Tibial artery (tissue), 4 donors: ENCODE results near the gene CTSZ.

Experiments used
- DNase-seq, 2 donors: peaks; one replicate each; pipeline ENCODE4 v3.0.0-alpha.2; 2019
- H3K27ac ChIP-seq, 2 donors: fragments of 200-600 bp; sonication (generic) in 1 of 2; 1 replicate in 1 of 2; 2 replicates in 1 of 2; pipeline ENCODE4 v1.5.1; 2018 to 2019; ENCODE audit warnings: mild to moderate bottlenecking in 1 of 2
- H3K27me3 ChIP-seq, 2 donors: fragments of 200-600 bp; sonication (generic) in 1 of 2; one replicate each; pipeline versions ENCODE4 v1.5.1 to v1.6.0; 2016 to 2019
- H3K36me3 ChIP-seq, 3 donors: fragments of 200-600 bp; sonication (generic) in 2 of 3; one replicate each; pipeline ENCODE4 v1.5.1; 2016 to 2019; ENCODE audit warnings: mild to moderate bottlenecking in 2 of 3
- H3K4me1 ChIP-seq, 4 donors: fragments of 200-600 bp; sonication (generic) in 2 of 4; 1 replicate in 3 of 4; 2 replicates in 1 of 4; pipeline ENCODE4 v1.5.1; 2016 to 2019
- H3K4me3 ChIP-seq, 2 donors: fragments of 200-600 bp; sonication (generic) in 1 of 2; 1 replicate in 1 of 2; 2 replicates in 1 of 2; pipeline ENCODE4 v1.5.1; 2018 to 2019; ENCODE audit warnings: mild to moderate bottlenecking in 2 of 2
- H3K9me3 ChIP-seq, 3 donors: fragments of 200-600 bp; sonication (generic) in 1 of 3; one replicate each; pipeline ENCODE4 v1.5.1; 2016 to 2019
- intact Hi-C: fragments of 100-400 bp; cut with DNase I; formaldehyde crosslinking; loops from one replicate; pipeline ENCODE4 v1.15.0; 2023; ENCODE audit warnings: low total_unique reads
- TF ChIP-seq, protein P1 (sequence below), 2 experiments: fragments of 200-600 bp in 1 of 2; fragments of 450-650 bp in 1 of 2; IDR thresholded peaks; one replicate each; pipeline ENCODE4 v1.5.1; 2017 to 2019; ENCODE audit warnings: antibody characterized with exemption in 2 of 2, mild to moderate bottlenecking in 1 of 2, moderate library complexity in 1 of 2

CTSZ gene

GRCh38 chr20:59007665-59008511 is 834 bp upstream of the CTSZ start:
- Histone ChIP-seq H3K9me3 (no peaks in the 10 kb centered on the region), H3K36me3 (peaks cover 0 to 2% (median 0%) of the 10 kb centered on the region in 3 donors), H3K4me1 (peaks cover 0 to 75% (median 50%) of the 10 kb centered on the region in 4 donors), H3K27me3 (no peaks in the 10 kb centered on the region), H3K27ac (peak overlapping the region; percentile 86 to 94), H3K4me3 (peak overlapping the region; percentile 80 to 90)
- TF ChIP-seq, protein P1, sequence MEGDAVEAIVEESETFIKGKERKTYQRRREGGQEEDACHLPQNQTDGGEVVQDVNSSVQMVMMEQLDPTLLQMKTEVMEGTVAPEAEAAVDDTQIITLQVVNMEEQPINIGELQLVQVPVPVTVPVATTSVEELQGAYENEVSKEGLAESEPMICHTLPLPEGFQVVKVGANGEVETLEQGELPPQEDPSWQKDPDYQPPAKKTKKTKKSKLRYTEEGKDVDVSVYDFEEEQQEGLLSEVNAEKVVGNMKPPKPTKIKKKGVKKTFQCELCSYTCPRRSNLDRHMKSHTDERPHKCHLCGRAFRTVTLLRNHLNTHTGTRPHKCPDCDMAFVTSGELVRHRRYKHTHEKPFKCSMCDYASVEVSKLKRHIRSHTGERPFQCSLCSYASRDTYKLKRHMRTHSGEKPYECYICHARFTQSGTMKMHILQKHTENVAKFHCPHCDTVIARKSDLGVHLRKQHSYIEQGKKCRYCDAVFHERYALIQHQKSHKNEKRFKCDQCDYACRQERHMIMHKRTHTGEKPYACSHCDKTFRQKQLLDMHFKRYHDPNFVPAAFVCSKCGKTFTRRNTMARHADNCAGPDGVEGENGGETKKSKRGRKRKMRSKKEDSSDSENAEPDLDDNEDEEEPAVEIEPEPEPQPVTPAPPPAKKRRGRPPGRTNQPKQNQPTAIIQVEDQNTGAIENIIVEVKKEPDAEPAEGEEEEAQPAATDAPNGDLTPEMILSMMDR (IDR thresholded peaks at IDR 0.05), result no peak
- intact Hi-C loops, result no loop called here
- DNase-seq, result peak; percentile 71 to 80

DNA sequence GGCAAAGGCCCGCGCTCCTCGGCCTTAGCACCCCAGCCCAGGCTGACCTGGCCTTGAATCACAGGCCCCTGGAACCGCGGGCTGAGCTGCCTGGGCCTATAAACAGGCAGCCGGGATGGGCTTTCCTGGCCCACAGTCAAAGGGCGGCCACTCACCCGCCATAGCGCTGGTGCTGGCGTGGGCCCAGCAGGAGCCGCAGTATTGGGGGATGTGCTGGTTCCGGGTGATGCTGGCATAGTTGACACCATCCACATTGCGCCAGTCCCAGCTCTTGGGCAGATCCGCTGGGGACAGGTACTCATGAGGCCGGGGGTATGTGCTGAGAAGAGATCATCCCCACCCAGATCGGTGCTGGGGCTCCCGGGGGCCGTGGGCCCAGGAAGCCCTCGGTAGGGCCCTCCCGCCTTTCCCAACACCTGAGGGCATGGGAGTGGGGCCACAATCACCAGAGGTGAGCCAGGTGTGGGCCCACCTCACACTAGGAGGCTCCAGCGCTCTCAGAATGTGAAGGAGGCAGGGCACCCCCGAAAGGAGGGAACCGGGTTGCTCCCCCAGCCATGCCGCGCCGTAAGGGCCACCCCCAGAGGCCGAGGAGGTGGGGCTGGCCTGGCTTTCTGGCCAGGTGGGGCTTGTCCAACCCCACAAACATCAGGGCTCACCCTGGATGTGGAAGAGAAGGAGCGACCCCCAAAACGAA is 739 bp downstream of the CTSZ start:
- DNase-seq, result peak in 1 of 2 donors; percentile 67

DNA sequence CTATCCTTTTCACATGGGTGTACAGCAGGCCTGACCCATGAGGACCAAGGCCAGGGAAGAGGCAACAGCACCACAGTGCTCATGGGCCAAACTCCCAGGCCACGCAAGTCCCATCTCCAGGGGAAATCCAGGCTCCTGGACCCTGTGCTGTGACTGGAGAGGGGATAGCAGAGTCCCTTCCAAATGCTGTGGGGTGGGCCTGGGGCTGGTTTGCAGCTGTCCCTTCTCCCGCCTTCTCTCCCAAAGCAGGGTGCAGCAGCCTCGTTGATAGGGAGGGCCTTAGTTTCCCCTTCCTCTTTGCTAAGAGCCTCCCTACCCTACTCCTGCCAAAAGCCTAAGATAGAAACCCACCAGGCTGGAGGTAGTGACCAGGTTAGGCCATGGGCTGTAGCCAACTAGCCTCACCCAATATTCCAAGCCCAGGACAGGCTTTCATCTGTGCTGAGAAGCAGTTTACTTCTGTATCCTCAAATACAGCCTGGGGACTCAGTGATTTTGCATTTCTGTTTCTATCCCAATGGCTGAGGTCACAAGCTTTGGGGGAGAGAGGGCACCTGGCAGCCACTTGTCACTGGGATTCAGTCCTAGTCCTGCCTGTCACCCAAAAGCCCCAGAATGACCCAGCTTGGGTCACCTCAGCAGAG is 1.4 kb downstream of the CTSZ start:
- Histone ChIP-seq H3K9me3 (no peaks in the 10 kb centered on the region), H3K4me3 (peak overlapping the region; percentile 80 to 90), H3K27me3 (no peaks in the 10 kb centered on the region), H3K27ac (peak overlapping the region; percentile 86 to 94), H3K4me1 (peaks cover 0 to 62% (median 39%) of the 10 kb centered on the region in 4 donors), H3K36me3 (peaks cover 9 to 22% (median 14%) of the 10 kb centered on the region in 3 donors)
- intact Hi-C loops, result no loop called here
- peak in 1 of 2 donors; percentile 55 for DNase-seq
- TF ChIP-seq, protein P1 (IDR thresholded peaks at IDR 0.05), result no peak

More for the DNA sequence above, 739 bp downstream of the CTSZ start:
- peaks cover 2 to 15% (median 8%) of the 10 kb centered on the region in 3 donors for H3K36me3 ChIP-seq
- TF ChIP-seq, protein P1 (IDR thresholded peaks at IDR 0.05), result no peak
- H3K27ac ChIP-seq, result peak overlapping the region; percentile 86 to 94
- H3K9me3 ChIP-seq, result no peaks in the 10 kb centered on the region
- H3K4me1 ChIP-seq, result peaks cover 0 to 69% (median 46%) of the 10 kb centered on the region in 4 donors
- intact Hi-C loops, result no loop called here
- H3K4me3 ChIP-seq, result peak overlapping the region; percentile 80 to 90
- no peaks in the 10 kb centered on the region for H3K27me3 ChIP-seq

- Histone ChIP-seq H3K4me1 (peaks cover 0 to 55% (median 35%) of the 10 kb centered on the region in 4 donors), H3K36me3 (peaks cover 11 to 29% (median 20%) of the 10 kb centered on the region in 3 donors), H3K27ac (peak overlapping the region; percentile 86 to 94), H3K9me3 (no peaks in the 10 kb centered on the region), H3K4me3 (peak overlapping the region; percentile 80 to 90), H3K27me3 (no peaks in the 10 kb centered on the region)
- TF ChIP-seq, protein P1 (IDR thresholded peaks at IDR 0.05), result no peak
- intact Hi-C loops, result no loop called here
- peak; percentile 67 to 80 for DNase-seq
Measured at GRCh38 chr20:59004763-59005522, 2.1 kb downstream of the CTSZ start.

GRCh38 chr20:59004493-59004762 is 2.6 kb downstream of the CTSZ start:
- Histone ChIP-seq H3K27me3 (no peaks in the 10 kb centered on the region), H3K27ac (peak overlapping the region; percentile 86 to 94), H3K9me3 (no peaks in the 10 kb centered on the region), H3K36me3 (peaks cover 11 to 34% (median 22%) of the 10 kb centered on the region in 3 donors), H3K4me1 (peaks cover 0 to 50% (median 35%) of the 10 kb centered on the region in 4 donors), H3K4me3 (peak overlapping the region in 1 of 2 donors; percentile 90)
- intact Hi-C loops, result no loop called here
- TF ChIP-seq, protein P1 (IDR thresholded peaks at IDR 0.05), result no peak
- DNase-seq, result peak in 1 of 2 donors; percentile 69
